ENCODE measurements around the gene UHRF2. TPM values are rescaled to one million over a fixed set of nuclear protein-coding genes. Genes with fewer than 3 reads are reported as not detected.

UHRF2 gene
- polyA plus RNA-seq, 1 of the 3 experiments (the other 2 are of a cell fraction), result 24.1 TPM

GRCh38 chr9:6552498-6553121 is 139.6 kb downstream of the UHRF2 start:
- H2AFZ ChIP-seq (ENCODE audit: low read depth), result peak overlapping the region; percentile 72
- H3F3A ChIP-seq (replicated peaks; ENCODE audit: insufficient read depth), result peaks cover 22% of the 10 kb centered on the region
- no peaks in the 10 kb centered on the region for H3K36me3 ChIP-seq (replicated peaks in 1 of 2; ENCODE audit: control insufficient read depth in 1 of 2, insufficient read depth in 2 of 2, low read length in 1 of 2)
- TF ChIP-seq USF1 (IDR thresholded peaks at IDR 0.05; ENCODE audit: borderline replicate concordance, low read depth), result no peak
- TF ChIP-seq RCOR1 (IDR thresholded peaks at IDR 0.05; ENCODE audit: low read length), result no peak
- no peak for TF ChIP-seq CTCF (IDR thresholded peaks at IDR 0.05)
- no peak for TF ChIP-seq RXRA (IDR thresholded peaks at IDR 0.05; ENCODE audit: borderline replicate concordance, low read depth)
- no peak for TF ChIP-seq REST (IDR thresholded peaks at IDR 0.05; ENCODE audit: low read depth, low read length)
- TF ChIP-seq TAF1 (IDR thresholded peaks at IDR 0.05; ENCODE audit: borderline replicate concordance, low read depth, low read length), result no peak
- peak; percentile 53; the same call in 1 of the 2 replicates for TF ChIP-seq FOSL2 (IDR thresholded peaks at IDR 0.05; ENCODE audit: borderline replicate concordance, low read depth)
- TF ChIP-seq IRF3 (IDR thresholded peaks at IDR 0.05; ENCODE audit: low read depth, low read length), result no peak
- TF ChIP-seq NFIC (IDR thresholded peaks at IDR 0.05; ENCODE audit: borderline replicate concordance), result 0 out of 2 replicates have a peak, but pooled peaks have one; percentile 7
- no peak for TF ChIP-seq POLR2AphosphoS5 (IDR thresholded peaks at IDR 0.05; ENCODE audit: low read depth, low read length)
- TF ChIP-seq ZBTB33 (IDR thresholded peaks at IDR 0.05; ENCODE audit: borderline replicate concordance, low read depth), result no peak
- TF ChIP-seq RFX5 (IDR thresholded peaks at IDR 0.05; ENCODE audit: low read length), result no peak
- TF ChIP-seq TCF12 (IDR thresholded peaks at IDR 0.05), result peak; percentile 36
- TF ChIP-seq NRF1 (IDR thresholded peaks at IDR 0.05; ENCODE audit: low read depth, low read length), result no peak
- TF ChIP-seq ELF1 (IDR thresholded peaks at IDR 0.05), result no peak
- no peaks in the 10 kb centered on the region for H3K79me2 ChIP-seq (ENCODE audit: insufficient read depth)
- 0 out of 4 replicates have a peak overlapping the region, but pooled peaks of 1 of the 2 experiments have one; percentile 14 for H3K4me3 ChIP-seq (ENCODE audit: low read depth in 2 of 2, low read length in 1 of 2)
- DNase-seq, result no peak
- H3K9me2 ChIP-seq, result no peaks in the 10 kb centered on the region
- CTCF ChIA-PET, result interaction anchor here (1.6 kb wide), 1 partner anchor 16 kb away, joined by 4 read pairs; no protein-coding TSS in a partner anchor
- H3K9me3 ChIP-seq, result no peaks in the 10 kb centered on the region
- peak overlapping the region; percentile 22; the same call in 1 of the 2 replicates for H3K9ac ChIP-seq
- peak overlapping the region; percentile 52 for H3K4me2 ChIP-seq
- 58% methylated on average over 7 of the region's 7 CpGs for WGBS (ENCODE audit: low lambda C conversion rate)
- H4K20me1 ChIP-seq (ENCODE audit: insufficient read depth), result no peaks in the 10 kb centered on the region
- peak overlapping the region; percentile 64 to 84 for H3K27ac ChIP-seq (ENCODE audit: low read depth in 2 of 2, low read length in 1 of 2)
- POLR2A ChIA-PET, result no interaction called here
- no peaks in the 10 kb centered on the region for H3K27me3 ChIP-seq (ENCODE audit: insufficient read depth)
- peaks cover 16 to 24% of the 10 kb centered on the region in 2 experiments for H3K4me1 ChIP-seq (ENCODE audit: control insufficient read depth in 1 of 2, insufficient read depth in 2 of 2, low read depth in 1 of 2, low read length in 1 of 2)

Measured in SK-N-SH (cell line).